Measurements from ENCODE around the gene PRSS22. TPM values are rescaled to one million over a fixed set of nuclear protein-coding genes. Genes with fewer than 3 reads are reported as not detected.
"Not testable (repeated sequence)": the region's sequence is repeated elsewhere in the genome, so short reads cannot be mapped to it uniquely, and the experiment has no call there.

Gene PRSS22
- total RNA-seq = not detected

GRCh38 chr16:2857451-2858244, at the start of gene PRSS22:
PRSS22 (minus strand) TSS chr16:2858170; CDS start chr16:2858104, 66 bp downstream.
- intact Hi-C loops (cut with DNase I) = no loop called here
- H3K27me3 ChIP-seq = peaks cover 0 to 88% (median 31%) of the 10 kb centered on the region in 4 donors
- 11% methylated on average over 40 of the region's 42 CpGs for WGBS
- no peaks in the 10 kb centered on the region for H3K36me3 ChIP-seq
- DNase-seq (ENCODE audit: extremely low spot score) = no peak
- peaks cover 0 to 13% (median 5%) of the 10 kb centered on the region in 4 donors for H3K4me1 ChIP-seq
- no peak for TF ChIP-seq CTCF (IDR thresholded peaks at IDR 0.05)
- TF ChIP-seq POLR2AphosphoS5 (IDR thresholded peaks at IDR 0.05) = no peak
- no peak for TF ChIP-seq EP300 (IDR thresholded peaks at IDR 0.05)
- no peak for TF ChIP-seq POLR2A (IDR thresholded peaks at IDR 0.05; ENCODE audit: low read depth)
- peak within 1 kb of the TSS in 1 of 4 donors; percentile 35 for H3K4me3 ChIP-seq
- peaks cover 0 to 24% (median 16%) of the 10 kb centered on the region in 4 donors for H3K9me3 ChIP-seq
- no peak within 1 kb of the TSS for H3K27ac ChIP-seq (replicated peaks in 1 of 4)

- TF ChIP-seq CTCF (IDR thresholded peaks at IDR 0.05) = peak; percentile 43 to 88 (median 55)
- peak in 1 of 2 donors; percentile 12 for TF ChIP-seq POLR2AphosphoS5 (IDR thresholded peaks at IDR 0.05)
- Histone ChIP-seq H3K4me1 (peaks cover 16 to 39% (median 33%) of the 10 kb centered on the region in 4 donors), H3K27ac (replicated peaks in 1 of 4) (peak overlapping the region; percentile 34 to 96 (median 76)), H3K4me3 (peak overlapping the region in 1 of 4 donors; percentile 16)
- DNase-seq (ENCODE audit: extremely low spot score); intact Hi-C loops (cut with DNase I); H3K9me3 ChIP-seq; H3K36me3 ChIP-seq; H3K27me3 ChIP-seq: not testable (repeated sequence)
- WGBS = 22% methylated on average over 11 of the region's 17 CpGs
Measured at GRCh38 chr16:2907084-2907753, 49.2 kb upstream of the PRSS22 start.

GRCh38 chr16:2905988-2906387, 48.0 kb upstream of the PRSS22 start:
- Histone ChIP-seq H3K36me3 (peaks cover 0 to 4% (median 0%) of the 10 kb centered on the region in 4 donors), H3K4me3 (no peak overlapping the region), H3K27ac (replicated peaks in 1 of 4) (peak overlapping the region; percentile 72 to 96 (median 82)), H3K4me1 (peaks cover 16 to 35% (median 27%) of the 10 kb centered on the region in 4 donors), H3K9me3 (no peaks in the 10 kb centered on the region), H3K27me3 (no peaks in the 10 kb centered on the region)
- TF ChIP-seq POLR2AphosphoS5 (IDR thresholded peaks at IDR 0.05) (peak in 1 of 2 donors; percentile 12), POLR2A (IDR thresholded peaks at IDR 0.05; ENCODE audit: low read depth) (no peak)
- no peak for DNase-seq (ENCODE audit: extremely low spot score)
- intact Hi-C loops (cut with DNase I) = no loop called here
- 23% methylated on average over 12 of the region's 12 CpGs for WGBS

GRCh38 chr16:2905241-2905987, 47.4 kb upstream of the PRSS22 start:
- peak overlapping the region; percentile 74 to 90 (median 80) for H3K4me3 ChIP-seq
- H3K9me3 ChIP-seq = no peaks in the 10 kb centered on the region
- intact Hi-C loops (cut with DNase I) = no loop called here
- no peaks in the 10 kb centered on the region for H3K27me3 ChIP-seq
- H3K27ac ChIP-seq (replicated peaks in 1 of 4) = peak overlapping the region; percentile 90 to 98 (median 96)
- H3K36me3 ChIP-seq = peaks cover 0 to 8% (median 3%) of the 10 kb centered on the region in 4 donors
- WGBS = 2% methylated on average over 30 of the region's 51 CpGs
- TF ChIP-seq POLR2A (IDR thresholded peaks at IDR 0.05; ENCODE audit: low read depth) = peak; percentile 90
- peak in 1 of 3 experiments; percentile 17 for TF ChIP-seq CTCF (IDR thresholded peaks at IDR 0.05)
- peak; percentile 97 to 99 for TF ChIP-seq POLR2AphosphoS5 (IDR thresholded peaks at IDR 0.05)
- no peak for TF ChIP-seq EP300 (IDR thresholded peaks at IDR 0.05)
- H3K4me1 ChIP-seq = peaks cover 16 to 33% (median 26%) of the 10 kb centered on the region in 4 donors
- peak; percentile 100 for DNase-seq (ENCODE audit: extremely low spot score)

All from esophagus muscularis mucosa (tissue), 4 donors.